Tibial nerve (tissue), 4 donors: ENCODE measurements around the gene PRKACB.

Source experiments
- EP300 ChIP-seq, 2 donors: sonication (generic); formaldehyde crosslinking; IDR thresholded peaks; one replicate each; pipeline ENCODE4 v1.6.1; 2017; ENCODE audit warnings: antibody characterized with exemption in 2 of 2, mild to moderate bottlenecking in 1 of 2
- POLR2A ChIP-seq, 2 donors: fragments of 450-650 bp; IDR thresholded peaks; one replicate each; pipeline ENCODE4 v1.6.1; 2017; ENCODE audit warnings: antibody characterized with exemption in 2 of 2, mild to moderate bottlenecking in 2 of 2, moderate library complexity in 2 of 2
- TF ChIP-seq, protein P1 (sequence below), 5 experiments: fragments of 200-600 bp in 3 of 5; fragments of 450-650 bp in 2 of 5; sonication (generic) in 3 of 5; IDR thresholded peaks; one replicate each; pipeline ENCODE4 v1.5.1; 2016 to 2019; ENCODE audit warnings: antibody characterized with exemption in 5 of 5, mild to moderate bottlenecking in 3 of 5, moderate library complexity in 2 of 5

DNA sequence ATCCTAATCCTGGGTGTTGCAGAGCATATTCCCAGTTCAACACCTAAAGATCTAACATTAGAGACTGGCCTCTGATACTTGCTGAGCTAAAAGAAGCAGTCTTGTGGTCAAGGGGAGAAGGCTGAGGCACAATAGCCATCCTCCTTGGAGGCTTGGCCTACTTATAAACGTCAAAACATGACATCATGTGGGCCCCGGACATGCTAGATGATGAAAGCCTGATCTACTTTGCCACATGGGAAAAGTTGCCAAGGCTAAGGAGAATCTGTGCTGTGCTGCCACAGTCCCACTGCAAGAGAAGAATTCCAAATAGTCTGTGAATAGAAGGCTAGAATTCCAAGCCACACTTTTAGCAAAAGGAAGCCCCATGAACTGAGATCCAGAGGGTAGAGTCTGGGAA, 113.5 kb downstream of the PRKACB start:
- TF ChIP-seq, protein P1, sequence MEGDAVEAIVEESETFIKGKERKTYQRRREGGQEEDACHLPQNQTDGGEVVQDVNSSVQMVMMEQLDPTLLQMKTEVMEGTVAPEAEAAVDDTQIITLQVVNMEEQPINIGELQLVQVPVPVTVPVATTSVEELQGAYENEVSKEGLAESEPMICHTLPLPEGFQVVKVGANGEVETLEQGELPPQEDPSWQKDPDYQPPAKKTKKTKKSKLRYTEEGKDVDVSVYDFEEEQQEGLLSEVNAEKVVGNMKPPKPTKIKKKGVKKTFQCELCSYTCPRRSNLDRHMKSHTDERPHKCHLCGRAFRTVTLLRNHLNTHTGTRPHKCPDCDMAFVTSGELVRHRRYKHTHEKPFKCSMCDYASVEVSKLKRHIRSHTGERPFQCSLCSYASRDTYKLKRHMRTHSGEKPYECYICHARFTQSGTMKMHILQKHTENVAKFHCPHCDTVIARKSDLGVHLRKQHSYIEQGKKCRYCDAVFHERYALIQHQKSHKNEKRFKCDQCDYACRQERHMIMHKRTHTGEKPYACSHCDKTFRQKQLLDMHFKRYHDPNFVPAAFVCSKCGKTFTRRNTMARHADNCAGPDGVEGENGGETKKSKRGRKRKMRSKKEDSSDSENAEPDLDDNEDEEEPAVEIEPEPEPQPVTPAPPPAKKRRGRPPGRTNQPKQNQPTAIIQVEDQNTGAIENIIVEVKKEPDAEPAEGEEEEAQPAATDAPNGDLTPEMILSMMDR (IDR thresholded peaks at IDR 0.05): no peak
- no peak for TF ChIP-seq EP300 (IDR thresholded peaks at IDR 0.05)
- no peak for TF ChIP-seq POLR2A (IDR thresholded peaks at IDR 0.05)
